ENCODE measurements around the gene AKAP13.

AKAP13 gene

DNA sequence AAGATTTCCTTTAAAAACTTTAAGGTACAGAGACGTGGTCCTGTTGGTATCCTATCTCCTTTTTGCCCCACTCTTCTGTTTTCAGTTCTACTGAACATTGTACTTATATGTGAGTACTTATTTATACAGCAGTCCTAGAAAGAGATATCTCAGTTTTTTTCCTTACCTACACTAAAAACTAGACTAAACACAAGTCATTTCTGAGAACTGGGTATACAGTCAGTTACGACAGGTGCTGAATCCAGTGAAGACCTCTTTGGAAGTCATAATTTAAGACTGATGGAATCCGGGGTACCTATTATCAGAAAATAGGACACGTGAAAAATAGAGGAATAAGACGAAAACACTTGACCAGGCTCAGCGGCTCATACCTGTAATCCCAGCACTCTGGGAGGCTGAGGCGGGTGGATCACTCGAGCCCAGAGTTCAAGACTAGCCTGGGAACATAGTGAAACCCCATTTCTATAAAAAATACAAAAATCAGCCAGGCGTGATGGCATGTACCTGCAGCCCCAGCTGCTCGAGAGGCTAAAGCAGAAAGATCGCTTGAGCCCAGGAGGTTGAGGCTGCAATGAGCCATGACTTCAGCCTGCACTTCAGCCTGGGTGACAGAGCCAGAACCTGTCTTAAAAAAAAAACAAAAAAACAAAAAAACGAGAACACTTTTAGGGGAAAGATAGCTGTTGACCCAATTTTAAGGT, 338.0 kb downstream of the AKAP13 start:
- no peak for DNase-seq

DNA sequence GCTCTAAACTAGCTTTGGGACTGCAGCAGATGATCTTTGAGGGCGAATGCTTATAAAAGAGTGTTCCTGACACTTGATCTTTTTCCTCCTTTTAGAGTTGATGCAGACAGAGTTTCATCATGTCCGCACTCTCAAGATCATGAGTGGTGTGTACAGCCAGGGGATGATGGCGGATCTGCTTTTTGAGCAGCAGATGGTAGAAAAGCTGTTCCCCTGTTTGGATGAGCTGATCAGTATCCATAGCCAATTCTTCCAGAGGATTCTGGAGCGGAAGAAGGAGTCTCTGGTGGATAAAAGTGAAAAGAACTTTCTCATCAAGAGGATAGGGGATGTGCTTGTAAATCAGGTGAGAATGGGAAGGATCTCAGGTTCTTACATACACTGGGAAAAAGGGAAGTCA, 338.6 kb downstream of the AKAP13 start:
- DNase-seq, result no peak

DNA sequence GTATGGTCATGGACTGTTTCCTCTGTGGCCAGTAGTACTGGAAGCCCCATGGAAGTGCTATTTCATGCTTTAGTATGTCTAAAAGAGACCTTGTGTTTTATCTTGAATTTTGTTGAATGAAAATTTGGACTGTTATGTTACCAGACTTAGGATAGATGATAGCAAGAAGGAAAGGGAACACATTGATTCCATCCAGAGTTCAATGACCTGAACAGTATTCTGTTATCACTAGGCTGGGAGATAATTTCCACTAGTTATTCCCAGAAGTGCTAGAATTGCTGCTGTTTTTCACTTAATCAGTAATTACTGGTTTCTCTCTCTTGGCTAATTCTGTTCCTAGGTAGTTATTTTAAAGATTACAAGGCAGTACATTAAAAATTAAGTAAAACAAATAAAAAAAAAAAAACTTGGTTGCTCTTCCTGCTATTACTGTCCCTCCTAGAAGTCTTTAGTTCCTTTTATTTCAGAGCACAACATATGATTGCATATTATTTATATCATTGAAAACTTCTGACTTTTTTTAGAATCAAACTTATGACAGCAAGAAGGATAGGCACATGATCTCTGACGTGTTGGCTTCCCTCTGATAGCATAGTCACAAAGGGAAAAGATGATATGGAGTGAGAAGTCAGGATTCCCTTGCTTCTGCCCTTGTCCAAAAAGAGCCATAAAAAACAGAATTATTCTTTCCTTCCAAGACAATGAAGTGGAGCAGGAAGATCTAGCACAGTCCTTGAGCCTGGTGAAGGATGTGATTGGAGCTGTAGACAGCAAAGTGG, 342.2 kb downstream of the AKAP13 start:
- DNase-seq, result no peak

DNA sequence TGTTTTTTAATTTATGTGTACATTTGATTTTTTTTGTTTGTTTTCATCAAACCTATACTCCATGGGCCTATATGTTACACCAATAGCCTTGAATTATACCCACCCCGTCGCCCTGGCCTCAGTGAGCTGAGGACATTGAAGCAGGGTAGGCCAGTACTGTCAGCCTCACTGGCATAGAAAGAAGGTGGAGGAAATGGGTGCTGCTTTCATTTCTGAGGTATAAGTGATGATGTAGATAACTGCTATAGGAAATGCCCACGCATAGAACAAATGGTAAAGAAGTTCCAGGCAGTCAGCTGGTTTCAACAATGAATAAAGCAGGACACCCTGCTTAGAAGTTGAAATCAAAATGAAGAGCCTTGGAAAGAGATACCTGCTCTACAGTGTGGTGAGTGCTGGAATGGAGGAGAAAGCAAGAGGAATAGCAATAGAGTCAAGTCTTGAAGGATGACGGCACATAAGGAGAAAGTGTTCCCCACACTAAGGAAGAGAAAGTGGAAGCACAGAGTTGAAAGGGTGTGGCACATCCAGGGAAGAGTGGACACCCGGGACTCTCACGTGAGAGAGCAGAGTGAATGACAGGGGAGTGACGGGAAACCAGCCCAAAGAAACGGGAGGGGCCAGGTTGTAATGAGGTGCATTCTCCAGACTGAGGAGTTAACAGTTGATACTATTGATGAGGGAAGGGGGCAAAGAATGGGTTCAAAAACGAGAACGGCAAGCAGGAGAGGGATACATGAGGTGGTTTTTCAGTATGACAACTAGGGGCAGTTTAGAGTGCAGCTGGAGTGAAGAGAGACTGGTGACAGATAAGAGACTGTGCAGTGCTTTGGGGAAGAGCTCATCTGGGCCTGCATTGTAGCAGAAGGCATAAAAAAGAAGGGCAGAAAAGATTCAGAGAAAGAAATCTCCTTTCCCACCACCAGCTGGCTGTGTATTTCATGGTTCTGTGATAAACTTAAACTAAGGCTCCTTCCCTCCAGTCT, 343.9 kb downstream of the AKAP13 start:
- no peak for DNase-seq

DNA sequence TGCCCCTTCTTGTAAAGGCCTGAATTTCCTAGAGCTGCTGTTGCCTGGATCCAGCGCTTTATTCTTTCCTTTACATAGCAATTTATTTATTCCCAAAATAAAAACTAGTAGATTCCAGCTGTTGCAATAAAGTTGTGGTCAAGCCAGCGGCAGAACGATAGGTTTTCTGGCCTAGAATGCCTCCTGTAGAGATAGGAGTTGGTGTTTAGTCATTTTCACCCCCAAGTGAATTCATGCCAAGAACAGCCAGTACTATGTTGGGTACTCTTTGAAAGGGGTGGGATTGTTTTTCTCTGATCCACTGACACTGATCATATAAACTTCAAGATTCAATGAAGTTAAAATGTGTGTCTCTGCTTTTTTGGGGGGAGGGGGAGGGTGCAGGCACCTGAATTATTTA, 344.6 kb downstream of the AKAP13 start:
- no peak for DNase-seq

DNA sequence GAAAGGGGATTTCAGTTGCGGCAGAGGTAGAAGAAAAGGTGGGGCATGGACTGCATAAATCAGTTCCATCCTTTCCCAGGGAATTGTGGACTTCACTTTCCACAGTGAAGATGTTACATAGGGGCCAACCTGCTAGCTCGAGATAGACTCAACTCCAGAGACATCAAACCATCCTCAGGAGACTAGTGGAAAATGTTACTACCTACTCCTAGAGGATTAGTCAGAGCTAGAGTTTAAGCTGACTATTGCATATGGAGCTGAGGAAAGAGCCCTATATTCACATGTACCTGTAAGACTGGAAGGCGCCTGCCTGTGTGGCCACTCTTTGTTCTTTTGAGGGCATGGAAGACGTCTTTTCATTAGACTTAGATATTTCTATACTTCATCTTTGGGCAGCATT, 345.2 kb downstream of the AKAP13 start:
- no peak for DNase-seq

DNA sequence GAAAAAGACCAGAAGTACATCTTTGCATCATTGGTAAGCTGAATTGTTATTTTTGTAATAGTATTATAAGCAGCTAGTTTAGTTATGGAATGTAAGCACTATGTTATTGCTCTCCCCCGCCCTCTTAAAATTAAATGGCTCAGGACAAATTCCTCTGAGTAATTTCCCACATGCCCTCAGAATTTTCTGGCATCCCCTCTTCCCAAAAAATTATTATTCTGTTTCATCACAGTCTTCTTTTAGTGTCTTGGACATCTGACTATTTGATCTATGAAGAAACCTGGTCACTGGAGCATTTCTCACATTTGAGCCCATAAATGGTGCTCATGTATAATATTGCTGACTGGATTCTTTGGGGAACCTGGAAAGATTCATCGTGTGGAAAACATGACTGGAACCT, 346.1 kb downstream of the AKAP13 start:
- DNase-seq, result no peak

DNA sequence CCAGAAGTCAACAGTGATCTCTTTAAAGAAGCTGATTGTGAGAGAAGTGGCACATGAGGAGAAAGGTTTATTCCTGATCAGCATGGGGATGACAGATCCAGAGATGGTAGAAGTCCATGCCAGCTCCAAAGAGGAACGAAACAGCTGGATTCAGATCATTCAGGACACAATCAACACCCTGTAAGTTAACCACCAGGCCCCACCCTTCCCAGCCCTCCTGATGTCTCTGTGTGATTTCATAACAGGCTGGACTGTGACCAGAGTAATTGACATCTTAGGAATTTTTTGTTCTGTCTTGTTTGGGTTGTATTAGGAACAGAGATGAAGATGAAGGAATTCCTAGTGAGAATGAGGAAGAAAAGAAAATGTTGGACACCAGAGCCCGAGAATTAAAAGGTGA, 346.7 kb downstream of the AKAP13 start:
- DNase-seq, result no peak

DNA sequence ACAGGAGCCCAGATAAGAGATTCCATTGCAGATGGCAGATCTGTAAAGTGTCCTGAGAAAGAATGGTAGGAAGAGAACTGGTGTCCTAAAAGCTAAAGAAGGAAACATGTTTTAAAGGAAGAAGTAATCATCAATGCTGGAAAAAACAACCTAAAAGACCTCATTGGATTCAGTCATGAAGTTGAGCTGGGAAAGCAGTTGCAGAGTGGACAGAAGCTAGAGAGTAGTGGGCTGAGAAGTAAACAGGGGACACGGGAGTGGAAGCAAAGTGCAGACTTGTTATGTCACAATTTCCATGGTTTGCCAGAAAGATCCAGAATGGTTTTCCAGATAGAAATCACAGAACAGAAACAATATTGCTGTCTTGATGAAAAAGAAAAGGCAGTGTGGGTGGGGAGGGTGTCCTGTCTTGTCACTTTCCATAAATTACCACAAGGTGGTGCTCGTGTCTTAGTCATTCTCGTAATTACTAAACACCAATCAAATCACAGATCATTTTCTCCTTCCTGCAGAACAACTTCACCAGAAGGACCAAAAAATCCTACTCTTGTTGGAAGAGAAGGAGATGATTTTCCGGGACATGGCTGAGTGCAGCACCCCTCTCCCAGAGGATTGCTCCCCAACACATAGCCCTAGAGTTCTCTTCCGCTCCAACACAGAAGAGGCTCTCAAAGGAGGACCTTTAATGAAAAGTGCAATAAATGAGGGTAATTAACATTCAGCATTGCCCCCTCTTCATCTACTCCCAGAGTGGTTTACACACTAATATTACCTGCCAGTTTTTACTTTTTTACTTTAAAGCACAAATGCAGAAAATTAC, 349.8 kb downstream of the AKAP13 start:
- peak in 1 of 2 experiments; percentile 47 for DNase-seq

DNA sequence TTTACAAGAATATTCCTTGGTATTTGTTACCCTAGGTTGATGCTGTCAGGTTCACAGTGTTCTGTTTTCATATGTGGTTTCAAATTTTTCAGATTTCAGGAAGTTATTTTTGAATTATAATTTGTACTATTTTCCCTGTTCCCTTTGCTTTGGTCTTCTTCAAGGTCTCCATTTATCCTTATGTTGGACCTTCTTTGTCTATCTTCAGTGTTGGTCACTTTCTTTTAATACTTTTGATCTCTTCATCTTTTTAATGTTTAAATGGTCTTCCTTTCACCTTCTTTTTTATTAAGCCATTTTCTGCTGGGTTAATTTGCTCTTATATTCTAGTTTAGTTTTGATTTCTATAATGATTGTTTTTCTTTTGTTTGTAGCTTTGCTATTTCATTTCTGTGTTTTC, 353.0 kb downstream of the AKAP13 start:
- no peak for DNase-seq

DNA sequence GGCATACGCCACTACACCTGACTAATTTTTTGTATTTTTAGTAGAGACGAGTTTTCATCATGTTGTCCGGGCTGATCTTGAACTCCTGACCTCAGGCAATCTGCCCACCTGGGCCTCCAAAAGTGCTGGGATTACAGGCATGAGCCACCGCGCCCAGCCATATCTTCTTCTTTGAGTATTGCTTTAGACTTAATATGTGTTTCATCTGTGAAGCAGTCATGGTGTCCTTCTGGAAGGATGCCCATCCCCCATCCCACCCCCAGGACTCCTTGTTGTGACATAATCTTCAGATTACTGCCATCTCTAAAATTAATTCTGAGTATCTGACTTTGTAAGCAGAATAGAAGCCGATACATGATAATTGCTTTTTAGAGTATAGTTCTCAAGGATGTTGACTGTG, 356.7 kb downstream of the AKAP13 start:
- no peak for DNase-seq

DNA sequence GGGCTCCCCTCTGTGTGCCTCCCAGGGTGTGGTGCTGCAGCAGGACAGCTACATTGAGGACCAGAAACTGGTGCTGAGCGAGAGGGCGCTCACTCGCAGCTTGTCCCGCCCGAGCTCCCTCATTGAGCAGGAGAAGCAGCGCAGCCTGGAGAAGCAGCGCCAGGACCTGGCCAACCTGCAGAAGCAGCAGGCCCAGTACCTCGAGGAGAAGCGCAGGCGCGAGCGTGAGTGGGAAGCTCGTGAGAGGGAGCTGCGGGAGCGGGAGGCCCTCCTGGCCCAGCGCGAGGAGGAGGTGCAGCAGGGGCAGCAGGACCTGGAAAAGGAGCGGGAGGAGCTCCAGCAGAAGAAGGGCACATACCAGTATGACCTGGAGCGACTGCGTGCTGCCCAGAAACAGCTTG, 360.6 kb downstream of the AKAP13 start:
- peak; percentile 13 to 16 for DNase-seq

DNA sequence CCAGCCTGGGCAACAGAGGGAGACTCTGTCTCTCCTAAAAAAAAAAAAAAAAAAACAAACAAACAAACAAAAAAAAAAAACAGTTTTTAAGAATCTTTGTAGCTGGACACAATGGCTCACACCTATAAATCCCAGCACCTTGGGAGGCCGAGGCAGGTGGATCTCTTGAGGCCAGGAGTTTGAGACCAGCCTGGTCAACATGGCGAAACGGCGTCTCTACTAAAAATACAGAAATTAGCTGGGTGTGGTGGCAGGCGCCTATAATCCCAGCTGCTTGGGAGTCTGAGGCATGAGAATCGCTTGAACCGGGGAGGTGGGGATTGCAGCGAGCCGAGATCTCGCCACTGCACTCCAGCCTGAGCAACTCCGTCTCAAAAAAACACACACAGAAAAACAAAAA, 361.3 kb downstream of the AKAP13 start:
- no peak for DNase-seq

DNA sequence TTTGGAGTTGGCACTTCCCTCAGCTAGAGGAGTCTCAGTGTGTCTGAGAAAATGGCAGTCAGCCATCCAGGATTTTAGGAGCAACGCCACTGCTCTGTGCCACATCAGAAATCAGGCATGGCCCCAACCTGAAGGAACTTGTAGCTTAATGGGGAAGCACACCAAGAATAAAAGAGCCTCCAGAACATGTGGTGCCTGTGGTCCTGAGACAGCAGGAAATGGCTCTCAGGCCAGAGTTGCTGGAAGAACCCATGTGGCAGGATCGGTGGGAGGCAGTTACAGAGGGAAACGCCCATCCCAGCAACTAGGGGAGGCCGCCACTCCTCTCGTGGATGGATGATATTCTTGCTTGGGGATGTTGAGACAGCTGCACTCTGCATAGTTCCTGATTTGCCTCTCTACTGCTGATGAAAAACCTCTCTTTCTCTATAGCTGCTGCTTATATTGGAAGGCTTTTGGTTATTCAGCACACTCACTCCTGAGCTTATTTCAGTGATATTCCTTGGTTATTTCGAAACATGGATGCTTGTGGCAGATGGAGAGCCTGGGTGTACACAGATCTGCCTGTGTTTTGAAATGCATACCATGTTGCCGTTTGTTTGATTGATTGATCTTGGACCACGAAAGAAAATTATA, 361.9 kb downstream of the AKAP13 start:
- DNase-seq, result peak; percentile 11 to 15

DNA sequence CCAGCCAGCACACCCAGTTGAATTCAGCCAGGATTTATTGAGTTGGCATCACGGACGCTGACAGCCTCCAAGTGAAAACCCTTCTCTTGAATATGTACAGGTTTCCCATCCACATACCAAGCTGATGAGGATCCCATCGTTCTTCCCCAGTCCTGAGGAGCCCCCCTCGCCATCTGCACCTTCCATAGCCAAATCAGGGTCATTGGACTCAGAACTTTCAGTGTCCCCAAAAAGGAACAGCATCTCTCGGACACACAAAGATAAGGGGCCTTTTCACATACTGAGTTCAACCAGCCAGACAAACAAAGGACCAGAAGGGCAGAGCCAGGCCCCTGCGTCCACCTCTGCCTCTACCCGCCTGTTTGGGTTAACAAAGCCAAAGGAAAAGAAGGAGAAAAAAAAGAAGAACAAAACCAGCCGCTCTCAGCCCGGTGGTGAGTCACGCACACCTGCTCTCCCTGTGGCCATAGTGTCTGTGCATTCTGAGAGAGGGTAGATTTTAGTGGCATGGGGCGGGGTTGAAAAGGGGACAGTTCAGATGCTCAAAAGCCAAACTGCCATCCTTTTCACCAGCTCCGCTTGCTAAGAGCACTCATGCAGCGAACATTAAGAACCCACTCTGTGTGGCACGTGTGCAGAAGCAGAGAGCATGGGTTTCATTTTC, 363.1 kb downstream of the AKAP13 start:
- DNase-seq, result peak; percentile 15 to 17

DNA sequence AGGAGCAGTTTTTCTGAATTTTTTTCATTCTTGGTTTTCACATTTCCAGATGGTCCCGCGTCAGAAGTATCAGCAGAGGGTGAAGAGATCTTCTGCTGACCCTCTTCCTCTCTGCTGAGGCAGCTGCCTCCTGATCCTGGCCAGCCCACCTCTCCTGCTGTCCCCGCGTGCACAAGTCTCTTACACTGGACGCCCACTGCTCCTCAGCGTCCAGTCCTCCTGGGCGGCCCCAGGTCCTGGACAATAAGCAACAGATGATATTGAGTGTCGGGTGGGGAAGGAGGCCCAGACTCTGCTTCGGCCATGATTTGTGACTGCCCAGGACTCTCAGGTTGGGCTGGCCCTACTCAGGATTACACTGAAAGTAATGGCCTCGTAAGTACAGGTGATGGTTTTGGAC, 364.2 kb downstream of the AKAP13 start:
- DNase-seq, result no peak

DNA sequence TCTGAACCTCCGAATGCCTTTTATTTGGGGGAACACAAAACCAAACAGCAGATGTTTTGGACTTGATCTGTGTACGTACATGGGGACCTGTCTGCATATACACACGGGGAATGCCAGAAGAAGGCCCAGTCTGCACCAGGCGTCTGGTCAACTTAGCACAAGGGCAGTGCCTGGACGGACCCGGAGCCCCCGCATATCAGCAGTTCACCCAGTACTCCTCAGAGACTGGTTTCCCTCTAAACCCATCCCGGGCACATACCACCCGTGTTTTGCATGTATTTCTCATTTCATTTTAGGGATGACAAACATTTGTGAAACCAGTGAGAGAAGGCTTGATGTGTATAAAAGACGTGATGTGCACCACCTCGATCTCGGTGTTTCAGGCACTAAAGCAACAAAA, 364.6 kb downstream of the AKAP13 start:
- DNase-seq, result no peak

DNA sequence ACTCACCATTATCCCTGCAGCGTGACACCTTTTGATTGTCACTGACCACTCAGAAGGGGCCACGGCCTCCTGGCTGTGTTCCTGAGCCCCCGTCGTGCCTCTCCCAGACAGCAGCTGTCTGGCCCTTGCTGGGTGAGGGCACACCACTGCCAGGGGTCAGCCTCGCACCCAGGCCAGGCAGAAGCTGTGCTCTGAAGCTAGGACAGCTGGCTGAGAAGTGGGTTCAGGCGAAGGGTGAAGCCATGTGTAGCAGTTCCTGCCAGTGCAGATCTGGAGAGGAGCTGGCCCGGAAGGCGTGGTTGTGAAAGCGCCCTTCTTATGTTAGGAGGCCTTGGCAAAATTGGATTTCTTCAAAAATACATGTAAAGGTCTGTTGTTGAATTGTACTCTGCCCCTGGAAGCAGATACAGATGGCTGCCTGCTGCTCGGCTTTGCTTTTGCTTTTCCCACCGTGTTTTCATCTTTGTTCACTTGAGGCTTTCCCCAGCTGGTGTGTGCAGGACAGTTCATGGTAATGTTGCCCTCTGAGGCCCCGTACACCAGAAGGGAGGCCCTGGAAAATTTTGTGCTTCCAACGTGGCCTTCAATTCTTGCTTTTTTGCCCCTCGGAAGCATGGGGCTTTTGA, 365.2 kb downstream of the AKAP13 start:
- no peak for DNase-seq

DNA sequence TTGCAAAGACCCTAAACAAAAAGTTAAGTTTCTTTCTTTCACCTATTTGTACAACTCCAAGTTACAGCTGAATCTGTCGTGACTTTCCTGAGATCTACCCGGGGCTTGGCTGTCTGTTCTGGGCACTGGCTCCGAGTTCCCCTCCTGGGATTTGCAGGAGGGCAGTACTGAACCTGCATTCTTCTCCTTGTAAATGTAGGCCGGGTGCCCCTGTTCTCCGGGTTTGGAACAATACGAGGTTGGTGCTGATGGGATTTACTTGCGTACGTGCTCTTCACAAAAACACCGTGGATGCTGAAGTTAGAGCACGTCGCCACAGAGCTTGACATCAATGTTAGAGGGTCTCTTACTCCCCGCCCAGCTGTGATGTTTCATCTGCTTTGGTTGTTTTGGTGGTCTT, 366.2 kb downstream of the AKAP13 start:
- DNase-seq, result no peak

DNA sequence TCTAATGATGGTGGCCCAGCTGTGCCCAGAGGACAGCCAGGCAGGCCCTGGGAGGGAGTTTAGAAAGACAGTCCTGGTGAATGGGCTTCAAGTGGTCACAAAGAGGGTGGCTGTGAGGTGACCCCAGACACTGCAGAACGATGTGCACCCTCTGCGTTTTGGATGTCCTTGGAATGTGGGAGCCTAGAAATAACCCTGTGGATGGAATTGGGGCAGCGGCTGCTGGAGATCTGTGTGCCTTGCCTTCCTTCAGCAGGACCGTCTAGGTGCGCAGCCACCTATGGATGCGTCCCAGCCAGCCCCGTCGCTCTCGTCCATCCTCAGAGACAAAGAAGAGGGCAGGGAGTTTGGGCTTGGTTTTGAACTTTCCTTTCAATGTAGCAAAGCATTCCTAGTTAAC, 367.8 kb downstream of the AKAP13 start:
- DNase-seq, result no peak

DNA sequence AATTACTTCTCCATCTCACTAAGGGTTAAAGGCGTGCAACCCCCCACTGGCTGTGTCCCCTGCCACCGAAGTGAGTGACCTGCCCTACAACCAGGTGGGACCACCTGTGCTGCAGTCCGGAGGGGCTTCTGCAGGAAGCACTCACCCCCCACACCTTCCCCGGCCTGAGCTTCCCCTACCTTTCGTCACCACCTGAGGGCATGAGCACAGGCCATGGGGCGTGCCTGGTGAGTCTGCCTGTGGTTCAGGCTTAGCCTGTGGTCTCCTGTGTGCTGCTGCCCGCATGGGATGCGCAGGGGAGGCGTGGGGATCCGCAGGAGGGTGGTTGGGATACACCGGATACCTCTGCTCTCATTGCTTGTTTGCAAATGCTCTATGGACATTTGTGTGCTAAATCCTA, 368.3 kb downstream of the AKAP13 start:
- no peak for DNase-seq
